ENCODE data around the gene TUBB4B. TPM values are rescaled to one million over a fixed set of nuclear protein-coding genes. Genes with fewer than 3 reads are reported as not detected.

Gene TUBB4B
- polyA plus RNA-seq, 6 donors from 2014 or later = 22.7 to 53.2 (median 40.2) TPM

- no peak for ATAC-seq (ENCODE audit: low read depth in 2 of 2)
- no peak for DNase-seq
- H3K27ac Mint-ChIP-seq = no peak overlapping the region
- peaks cover 0 to 1% (median under 1%) of the 10 kb centered on the region in 3 donors for H3K4me1 Mint-ChIP-seq
- H3K4me3 Mint-ChIP-seq = no peak overlapping the region
- no peaks in the 10 kb centered on the region for H3K36me3 Mint-ChIP-seq
- no peaks in the 10 kb centered on the region for H3K27me3 Mint-ChIP-seq
- H3K9me3 Mint-ChIP-seq = no peaks in the 10 kb centered on the region
Measured at GRCh38 chr9:137216188-137216965, 24.7 kb upstream of the TUBB4B start.

- DNase-seq = no peak
- Mint-ChIP-seq H3K27me3 (no peaks in the 10 kb centered on the region), H3K4me1 (no peaks in the 10 kb centered on the region), H3K36me3 (no peaks in the 10 kb centered on the region), H3K4me3 (peak overlapping the region in 2 of 8 donors; percentile 30 to 53), H3K27ac (peak overlapping the region in 1 of 6 donors; percentile 41), H3K9me3 (no peaks in the 10 kb centered on the region)
- no peak for ATAC-seq (ENCODE audit: low read depth in 2 of 2)
Measured at GRCh38 chr9:137217276-137218211, 23.5 kb upstream of the TUBB4B start.

DNA sequence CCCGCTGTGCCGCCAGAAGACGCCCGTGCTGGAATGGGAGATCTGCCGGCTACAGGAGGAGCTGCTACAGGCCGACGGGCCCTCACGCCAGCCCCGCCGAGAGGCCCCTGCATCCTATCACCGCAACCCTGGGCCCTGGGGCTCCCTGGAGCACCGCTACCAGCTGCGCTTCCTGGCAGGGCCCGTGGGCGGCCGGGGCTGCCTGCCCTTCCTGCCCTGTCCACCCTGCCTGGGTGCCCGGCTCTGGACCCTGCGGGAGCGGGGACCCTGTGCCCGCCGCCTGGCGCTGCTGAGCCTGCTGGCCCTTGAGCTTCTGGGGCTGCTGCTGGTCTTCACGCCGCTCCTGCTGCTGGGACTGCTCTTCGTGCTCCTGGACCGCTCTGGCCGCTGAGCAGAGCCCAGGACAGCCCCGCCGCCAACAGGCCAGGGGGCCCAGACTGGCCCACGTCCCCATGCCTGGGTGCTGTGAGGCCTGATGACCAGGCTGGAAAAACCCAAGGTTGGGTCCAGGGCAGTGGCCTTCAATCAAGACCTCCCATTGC lies 22.8 kb upstream of the TUBB4B start:
- Mint-ChIP-seq H3K9me3 (no peaks in the 10 kb centered on the region), H3K36me3 (no peaks in the 10 kb centered on the region), H3K4me1 (peaks cover 0 to 7% (median 6%) of the 10 kb centered on the region in 3 donors), H3K4me3 (no peak overlapping the region), H3K27ac (no peak overlapping the region), H3K27me3 (no peaks in the 10 kb centered on the region)
- ATAC-seq (ENCODE audit: low read depth in 2 of 2) (no peak), DNase-seq (no peak)

DNA sequence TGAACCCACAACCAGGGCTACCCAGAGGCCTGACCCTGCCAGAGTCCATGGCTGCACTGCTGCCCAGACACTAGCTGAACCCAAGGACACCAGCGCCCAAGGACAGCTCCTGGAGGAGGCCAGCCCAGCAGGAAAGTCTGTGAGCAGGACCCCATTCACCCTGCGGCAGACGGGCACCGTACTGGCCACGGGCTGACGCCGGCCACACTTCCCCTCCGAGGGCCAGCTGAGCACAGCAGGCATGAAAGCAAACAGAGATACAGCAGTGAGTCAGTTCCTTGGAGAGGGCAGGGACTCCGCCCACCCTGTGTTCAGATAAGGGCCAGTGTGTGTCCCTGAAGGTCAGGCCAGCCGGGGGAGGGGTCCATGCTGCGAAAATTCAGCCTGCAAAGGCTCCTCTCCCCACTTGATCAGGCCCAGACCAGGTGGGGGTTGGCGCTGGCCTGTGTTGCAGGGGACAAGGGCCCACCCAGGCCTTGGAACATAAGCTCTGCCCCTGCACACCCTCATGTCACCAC lies 22.3 kb upstream of the TUBB4B start:
- H3K27me3 Mint-ChIP-seq = no peaks in the 10 kb centered on the region
- peak overlapping the region in 1 of 8 donors; percentile 45 for H3K4me3 Mint-ChIP-seq
- DNase-seq (no peak), ATAC-seq (ENCODE audit: low read depth in 2 of 2) (no peak)
- H3K9me3 Mint-ChIP-seq = no peaks in the 10 kb centered on the region
- no peaks in the 10 kb centered on the region for H3K36me3 Mint-ChIP-seq
- no peak overlapping the region for H3K27ac Mint-ChIP-seq
- H3K4me1 Mint-ChIP-seq = peaks cover 0 to 7% (median 6%) of the 10 kb centered on the region in 3 donors

DNA sequence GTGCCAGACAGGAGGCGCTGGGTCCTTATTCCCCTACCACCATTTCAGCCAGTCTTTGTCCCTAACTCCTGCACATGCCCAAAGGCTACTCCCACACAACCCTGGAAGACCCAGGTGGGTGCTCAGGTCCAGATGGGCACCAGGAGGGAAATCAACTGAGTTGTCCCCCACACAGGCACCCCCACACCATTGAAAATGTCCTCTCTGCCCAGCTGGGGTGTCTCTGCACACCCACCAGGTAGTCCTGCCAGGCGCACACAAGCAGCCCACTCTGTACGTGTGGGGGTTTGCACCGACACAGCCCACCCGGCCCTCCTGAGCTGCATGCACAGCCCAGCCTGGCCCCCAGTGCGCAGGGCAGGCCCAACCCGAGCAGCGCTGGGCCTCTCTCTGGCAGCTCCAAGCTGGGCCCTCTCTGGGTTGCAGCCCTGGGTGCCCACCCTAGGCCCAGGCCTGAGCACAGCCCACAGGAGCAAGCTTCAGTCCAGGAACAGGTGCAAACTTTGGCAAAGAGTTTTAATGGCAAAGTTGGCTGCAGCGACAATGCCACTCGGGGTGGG lies 21.2 kb upstream of the TUBB4B start:
- peak overlapping the region in 4 of 8 donors; percentile 45 to 77 (median 69) for H3K4me3 Mint-ChIP-seq
- H3K27me3 Mint-ChIP-seq = no peaks in the 10 kb centered on the region
- no peaks in the 10 kb centered on the region for H3K36me3 Mint-ChIP-seq
- no peaks in the 10 kb centered on the region for H3K9me3 Mint-ChIP-seq
- no peak for ATAC-seq (ENCODE audit: low read depth in 2 of 2)
- peaks cover 3 to 7% (median 6%) of the 10 kb centered on the region in 3 donors for H3K4me1 Mint-ChIP-seq
- no peak for DNase-seq
- no peak overlapping the region for H3K27ac Mint-ChIP-seq

DNA sequence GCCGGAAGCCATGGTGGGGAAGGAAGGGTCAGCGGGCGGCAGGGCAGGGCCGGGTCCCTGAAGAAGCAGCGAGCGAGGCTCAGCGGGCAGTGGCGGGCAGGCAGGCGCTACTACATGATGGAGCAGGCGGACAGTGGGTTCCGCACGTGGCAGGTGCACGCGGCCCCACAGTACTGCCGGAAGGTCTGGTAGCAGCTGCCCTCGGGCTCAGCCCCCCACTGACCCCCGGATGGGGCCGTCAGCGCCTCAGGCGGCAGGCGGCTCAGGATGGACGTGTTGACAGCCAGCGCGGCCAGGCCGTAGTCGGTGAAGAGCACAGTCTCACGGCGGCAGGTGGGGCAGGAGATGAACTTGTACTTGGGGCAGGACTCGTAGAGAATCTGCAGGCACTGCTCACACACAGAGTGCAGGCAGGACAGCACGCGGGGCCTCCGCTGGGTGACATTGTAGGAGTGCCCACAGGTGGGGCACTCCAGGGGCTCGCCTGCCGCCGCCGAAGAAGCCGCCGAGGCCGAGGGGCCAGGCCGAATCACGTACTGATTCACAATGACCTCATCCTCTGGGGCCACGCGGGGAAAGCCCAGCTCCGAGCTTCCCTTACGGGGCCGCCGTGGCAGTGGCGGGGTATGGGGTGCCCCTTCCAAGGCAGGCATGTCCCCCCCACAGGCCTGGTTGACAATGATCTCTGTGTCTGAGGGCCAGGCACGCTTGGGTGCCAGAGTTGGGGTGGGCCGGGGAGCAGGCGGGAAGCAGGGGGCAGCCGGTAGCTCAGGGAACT lies 20.6 kb upstream of the TUBB4B start:
- H3K27ac Mint-ChIP-seq = no peak overlapping the region
- no peaks in the 10 kb centered on the region for H3K36me3 Mint-ChIP-seq
- no peaks in the 10 kb centered on the region for H3K9me3 Mint-ChIP-seq
- H3K27me3 Mint-ChIP-seq = no peaks in the 10 kb centered on the region
- DNase-seq (no peak), ATAC-seq (ENCODE audit: low read depth in 2 of 2) (no peak)
- peaks cover 3 to 7% (median 6%) of the 10 kb centered on the region in 3 donors for H3K4me1 Mint-ChIP-seq
- peak overlapping the region in 6 of 8 donors; percentile 29 to 73 (median 40) for H3K4me3 Mint-ChIP-seq

- Mint-ChIP-seq H3K9me3 (no peaks in the 10 kb centered on the region), H3K36me3 (no peaks in the 10 kb centered on the region), H3K4me3 (peak overlapping the region in 4 of 8 donors; percentile 29 to 73 (median 54)), H3K4me1 (peaks cover 3 to 7% (median 6%) of the 10 kb centered on the region in 3 donors), H3K27ac (no peak overlapping the region), H3K27me3 (no peaks in the 10 kb centered on the region)
- ATAC-seq (ENCODE audit: low read depth in 2 of 2) (no peak), DNase-seq (no peak)
Measured at GRCh38 chr9:137221095-137221505, 20.0 kb upstream of the TUBB4B start.

- Mint-ChIP-seq H3K27me3 (no peaks in the 10 kb centered on the region), H3K36me3 (no peaks in the 10 kb centered on the region), H3K27ac (no peak overlapping the region), H3K4me1 (peaks cover 3 to 7% (median 6%) of the 10 kb centered on the region in 3 donors), H3K9me3 (no peaks in the 10 kb centered on the region), H3K4me3 (peak overlapping the region in 2 of 8 donors; percentile 16 to 25)
- ATAC-seq (ENCODE audit: low read depth in 2 of 2) = no peak
- DNase-seq = no peak
Measured at GRCh38 chr9:137221506-137222111, 19.5 kb upstream of the TUBB4B start.

DNA sequence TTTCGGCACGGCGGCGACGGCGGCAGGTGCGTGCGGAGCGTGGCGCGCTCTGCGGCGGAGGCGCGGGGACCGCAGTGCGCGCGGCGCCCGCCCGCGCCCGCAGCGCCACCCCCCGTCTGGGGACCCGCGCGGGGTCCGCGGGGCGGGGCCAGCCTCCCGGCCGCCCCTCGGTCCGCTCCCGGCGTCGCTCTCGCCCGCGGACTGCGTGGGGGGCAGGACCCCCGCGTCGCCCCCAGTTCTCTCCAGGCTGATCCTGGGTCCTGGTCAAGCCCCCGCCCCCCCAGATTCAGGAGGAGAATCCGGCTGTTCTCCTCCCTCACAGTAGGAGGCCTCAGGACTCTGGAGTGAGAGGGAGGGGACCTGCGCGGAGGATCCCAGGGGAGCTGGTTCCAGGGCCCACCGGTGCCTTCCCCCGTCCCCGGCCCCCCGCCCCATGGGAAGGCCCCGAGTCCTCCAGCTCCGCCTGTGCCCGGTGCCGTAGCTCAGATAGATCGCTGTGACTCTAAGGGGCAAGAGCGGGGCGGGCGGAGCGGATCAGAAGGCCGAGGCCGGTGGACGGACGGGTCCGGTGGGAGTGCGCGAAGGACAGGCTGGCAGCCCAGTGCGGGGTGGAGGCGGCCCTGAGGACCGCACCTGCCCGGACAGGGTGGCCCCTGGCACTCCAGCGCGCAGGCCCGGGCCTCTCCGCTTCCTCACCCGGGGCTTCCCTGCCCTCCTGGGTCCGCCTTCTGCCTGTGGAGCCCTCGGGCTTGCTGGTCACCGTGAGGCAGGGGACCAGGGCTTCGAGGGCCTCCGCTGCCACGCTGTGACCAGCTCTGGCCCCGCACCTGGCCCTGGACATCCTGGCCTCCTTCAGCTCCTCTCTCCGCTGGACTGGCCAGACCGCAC lies 18.7 kb upstream of the TUBB4B start, which contains the start of gene RNF208:
RNF208 (minus strand) TSS at position 51 of the 888 bp plus-strand sequence. CDS start 1,028 bp downstream, outside the sequence.
- ATAC-seq (ENCODE audit: low read depth in 2 of 2) (no peak), DNase-seq (no peak)
- Mint-ChIP-seq H3K4me3 (peak within 1 kb of the TSS; percentile 75 to 92 (median 80)), H3K27ac (peak within 1 kb of the TSS in 5 of 6 donors; percentile 66 to 97 (median 75)), H3K36me3 (no peaks in the 10 kb centered on the region), H3K9me3 (no peaks in the 10 kb centered on the region), H3K4me1 (peaks cover 4 to 8% (median 7%) of the 10 kb centered on the region in 3 donors), H3K27me3 (peaks cover 0 to 2% (median 2%) of the 10 kb centered on the region in 3 donors)

- ATAC-seq (ENCODE audit: low read depth in 2 of 2) (peak; percentile 88 to 89), DNase-seq (peak; percentile 98)
- Mint-ChIP-seq H3K9me3 (peaks cover 0 to 2% (median 0%) of the 10 kb centered on the region in 7 donors), H3K27me3 (peaks cover 0 to 8% (median 6%) of the 10 kb centered on the region in 3 donors), H3K36me3 (no peaks in the 10 kb centered on the region), H3K4me1 (peaks cover 6 to 12% (median 11%) of the 10 kb centered on the region in 3 donors), H3K4me3 (peak overlapping the region; percentile 75 to 92 (median 80)), H3K27ac (peak overlapping the region; percentile 66 to 97 (median 77))
Measured at GRCh38 chr9:137223078-137223970, 17.8 kb upstream of the TUBB4B start.
